Effector memory CD4-positive, alpha-beta T cell (primary cell): ENCODE measurements around the gene GFOD1.

Experiments
- DNase-seq, 3 donors: peaks; one replicate each; pipeline ENCODE4 v3.0.0-alpha.2; 2020
- H3K27ac ChIP-seq: 2 replicates; pipeline ENCODE4 v1.7.0; 2013; ENCODE audit warnings: mild to moderate bottlenecking, low read length, moderate library complexity; ENCODE audit not compliant: insufficient read depth, poor library complexity, severe bottlenecking
- H3K27me3 ChIP-seq: replicated peaks from 2 replicates; pipeline ENCODE4 v1.7.0; 2013; ENCODE audit warnings: mild to moderate bottlenecking, low read length; ENCODE audit not compliant: insufficient read depth, control insufficient read depth, poor library complexity, severe bottlenecking
- H3K36me3 ChIP-seq: 2 replicates; pipeline ENCODE4 v1.7.0; 2013; ENCODE audit warnings: mild to moderate bottlenecking, low read length, moderate library complexity; ENCODE audit not compliant: control insufficient read depth, insufficient read depth
- H3K4me1 ChIP-seq: 2 replicates; pipeline ENCODE4 v1.7.0; 2013; ENCODE audit warnings: low read length, mild to moderate bottlenecking; ENCODE audit not compliant: control insufficient read depth, insufficient read depth, poor library complexity, severe bottlenecking
- H3K4me3 ChIP-seq: 2 replicates; pipeline ENCODE4 v1.7.0; 2013; ENCODE audit warnings: low read length, low read depth, mild to moderate bottlenecking; ENCODE audit not compliant: insufficient read depth, poor library complexity, severe bottlenecking
- H3K9me3 ChIP-seq: 2 replicates; pipeline ENCODE4 v1.7.0; 2013; ENCODE audit warnings: mild to moderate bottlenecking, low read length, moderate library complexity; ENCODE audit not compliant: control insufficient read depth
- total RNA-seq, 3 donors: gene quantifications; one replicate each; lab custom pipeline; 2026; lab: John Stamatoyannopoulos, UW

GFOD1 gene, protein sequence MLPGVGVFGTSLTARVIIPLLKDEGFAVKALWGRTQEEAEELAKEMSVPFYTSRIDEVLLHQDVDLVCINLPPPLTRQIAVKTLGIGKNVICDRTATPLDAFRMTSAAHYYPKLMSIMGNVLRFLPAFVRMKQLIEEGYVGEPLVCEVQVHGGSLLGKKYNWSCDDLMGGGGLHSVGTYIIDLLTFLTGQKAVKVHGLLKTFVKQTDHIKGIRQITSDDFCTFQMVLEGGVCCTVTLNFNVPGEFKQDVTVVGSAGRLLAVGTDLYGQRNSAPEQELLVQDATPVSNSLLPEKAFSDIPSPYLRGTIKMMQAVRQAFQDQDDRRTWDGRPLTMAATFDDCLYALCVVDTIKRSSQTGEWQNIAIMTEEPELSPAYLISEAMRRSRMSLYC
- total RNA-seq = 2.8 to 14.1 (median 5.4) reads per million in 3 donors

DNA sequence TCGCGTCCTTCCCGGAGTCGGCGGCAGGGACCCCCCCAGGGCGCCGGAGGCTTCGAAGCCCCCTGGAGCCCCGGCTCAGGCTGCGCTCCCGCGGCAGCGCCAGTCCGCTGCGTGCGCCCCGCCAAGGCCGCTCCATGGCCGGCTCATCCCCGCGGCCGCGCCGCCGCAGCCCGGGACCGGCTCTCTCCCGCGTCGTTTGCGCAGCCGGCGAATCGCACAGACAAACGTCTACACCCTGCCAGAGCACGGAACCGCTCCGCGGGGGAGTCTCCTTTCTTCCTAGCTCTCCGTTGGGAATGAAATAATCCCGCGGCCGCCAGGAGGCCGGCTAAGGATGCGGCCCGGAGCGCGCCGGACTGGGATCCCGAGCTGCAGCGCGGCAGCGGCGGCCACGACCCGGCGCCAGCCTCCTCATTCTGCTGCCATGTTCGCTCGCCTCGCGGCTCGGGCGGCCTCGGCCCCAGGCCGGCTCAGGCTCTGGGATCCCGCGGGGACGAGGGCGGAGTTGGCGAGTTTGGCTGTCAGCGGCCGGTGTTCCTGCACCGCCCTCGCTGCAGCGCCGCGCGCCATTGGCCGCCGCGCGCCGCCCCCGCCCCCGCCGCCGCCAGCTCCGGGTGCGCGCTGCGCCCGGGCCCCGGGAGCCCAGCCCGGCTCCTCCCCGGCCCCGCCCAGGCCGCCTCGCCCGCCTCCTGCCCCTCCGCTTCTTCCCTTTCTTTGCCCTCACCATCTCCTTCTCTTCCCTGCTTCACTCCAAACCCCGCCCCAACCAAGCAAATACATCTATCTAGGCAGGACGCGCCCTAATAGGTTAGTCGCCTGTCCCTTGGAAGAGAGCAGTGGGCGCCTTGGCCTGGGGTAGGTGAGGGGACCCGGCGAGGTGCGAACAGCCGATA is at the start of gene GFOD1:
TSS of gene GFOD1 (minus strand) at position 479 of the 893 bp plus-strand sequence. CDS start 710 bp downstream, outside the sequence.
- Histone ChIP-seq H3K27me3 (no peaks in the 10 kb centered on the region), H3K36me3 (no peaks in the 10 kb centered on the region), H3K27ac (peak within 1 kb of the TSS; percentile 32), H3K9me3 (no peaks in the 10 kb centered on the region), H3K4me3 (peak within 1 kb of the TSS; percentile 85), H3K4me1 (peaks cover 8% of the 10 kb centered on the region)
- DNase-seq = peak; percentile 42 to 51 (median 49)

DNA sequence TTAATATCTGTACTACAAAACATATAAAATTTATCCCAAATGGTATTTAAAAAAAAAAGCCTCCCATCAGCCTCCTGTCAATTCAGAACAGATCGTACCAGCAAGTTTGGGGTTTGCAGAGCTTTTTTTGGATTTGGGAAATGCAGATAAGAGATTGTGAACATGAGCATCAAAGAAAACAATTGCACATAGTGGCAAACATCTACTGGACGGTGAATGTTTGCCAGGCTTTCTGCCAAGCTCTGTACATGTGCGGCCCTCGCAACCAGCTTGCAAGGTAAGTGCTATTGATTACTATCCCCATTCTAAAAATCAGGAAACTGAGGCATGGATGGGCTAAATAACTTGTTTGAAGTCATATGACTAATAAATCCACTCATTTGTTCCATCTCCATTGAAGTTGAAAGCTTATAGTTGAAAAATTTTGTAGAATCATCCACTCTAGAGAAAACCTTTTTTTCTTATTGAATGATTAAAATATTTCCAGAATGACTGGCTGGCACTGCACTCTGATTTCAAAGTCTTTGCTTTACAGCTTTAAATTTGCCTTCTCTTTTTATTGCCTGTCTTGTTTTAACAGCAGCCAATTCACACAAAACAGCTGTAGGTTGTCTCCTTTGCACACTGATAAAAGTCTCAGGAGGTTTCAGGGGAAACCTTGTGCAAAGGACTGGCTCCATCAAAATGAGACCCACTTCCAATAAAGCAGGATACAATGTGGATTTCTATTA is 49.6 kb upstream of the GFOD1 start:
- Histone ChIP-seq H3K27ac (no peak overlapping the region), H3K27me3 (no peaks in the 10 kb centered on the region), H3K4me3 (no peak overlapping the region), H3K4me1 (no peaks in the 10 kb centered on the region), H3K9me3 (no peaks in the 10 kb centered on the region), H3K36me3 (no peaks in the 10 kb centered on the region)
- no peak for DNase-seq

GRCh38 chr6:13535306-13535705 is 47.9 kb upstream of the GFOD1 start:
- Histone ChIP-seq H3K27me3 (no peaks in the 10 kb centered on the region), H3K36me3 (no peaks in the 10 kb centered on the region), H3K27ac (no peak overlapping the region), H3K4me3 (no peak overlapping the region), H3K4me1 (no peaks in the 10 kb centered on the region), H3K9me3 (no peaks in the 10 kb centered on the region)
- no peak for DNase-seq

DNA sequence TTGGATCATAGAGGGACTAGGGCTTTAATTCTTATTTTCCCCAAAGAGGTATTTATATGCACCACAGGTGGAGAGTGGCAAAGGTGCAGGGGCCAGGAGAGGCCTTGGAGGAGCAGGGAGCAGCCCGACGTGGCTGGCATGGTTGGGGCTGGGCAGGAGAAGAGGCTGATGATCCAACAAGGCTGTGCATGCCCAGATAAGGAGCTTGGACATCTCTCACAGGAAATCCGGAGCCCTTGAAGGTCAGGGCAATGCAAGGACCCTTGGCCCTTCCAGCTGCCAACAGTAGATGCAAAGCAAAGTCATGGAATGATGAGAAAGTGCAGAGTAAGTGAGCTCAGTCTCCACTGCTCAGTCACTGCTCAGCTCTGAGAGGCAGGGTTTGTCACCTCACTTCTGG is 47.1 kb upstream of the GFOD1 start:
- Histone ChIP-seq H3K27ac (no peak overlapping the region), H3K36me3 (no peaks in the 10 kb centered on the region), H3K4me3 (no peak overlapping the region), H3K9me3 (no peaks in the 10 kb centered on the region), H3K27me3 (no peaks in the 10 kb centered on the region), H3K4me1 (no peaks in the 10 kb centered on the region)
- no peak for DNase-seq

- Histone ChIP-seq H3K4me3 (no peak overlapping the region), H3K27ac (no peak overlapping the region), H3K36me3 (no peaks in the 10 kb centered on the region), H3K4me1 (no peaks in the 10 kb centered on the region), H3K9me3 (no peaks in the 10 kb centered on the region), H3K27me3 (no peaks in the 10 kb centered on the region)
- no peak for DNase-seq
These were observed 44.6 kb upstream of the GFOD1 start for GRCh38 chr6:13531956-13532355.

DNA sequence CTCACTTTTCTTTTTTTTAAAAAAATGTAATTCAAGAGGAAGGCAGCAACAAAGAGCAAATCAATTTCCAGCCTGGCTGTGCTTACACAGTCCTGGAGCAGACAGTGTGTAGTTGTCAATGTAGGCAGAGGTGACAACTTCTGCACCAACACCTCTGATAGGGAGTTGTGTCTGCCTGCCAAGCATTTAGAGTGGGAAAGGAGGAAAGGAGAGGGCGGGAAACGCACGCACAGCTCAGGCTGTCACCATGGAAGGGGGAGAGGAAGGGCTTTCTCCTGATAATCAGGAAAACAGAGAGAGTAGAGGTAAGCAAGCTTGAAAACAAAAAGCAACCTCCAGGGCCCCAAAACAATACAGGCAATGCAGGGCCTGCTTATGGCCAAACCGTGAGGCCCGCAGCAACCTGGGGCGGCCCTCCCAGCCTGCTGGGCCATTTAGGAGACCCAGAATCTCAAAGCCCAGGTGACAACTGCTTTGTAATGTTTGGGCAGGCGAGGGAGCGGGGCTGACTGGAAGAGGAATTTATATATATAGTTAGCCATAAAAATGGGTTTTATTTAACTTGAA is 41.5 kb upstream of the GFOD1 start:
- no peaks in the 10 kb centered on the region for H3K36me3 ChIP-seq
- H3K4me3 ChIP-seq = no peak overlapping the region
- H3K27me3 ChIP-seq = no peaks in the 10 kb centered on the region
- no peaks in the 10 kb centered on the region for H3K9me3 ChIP-seq
- no peak for DNase-seq
- H3K4me1 ChIP-seq = no peaks in the 10 kb centered on the region
- H3K27ac ChIP-seq = no peak overlapping the region

DNA sequence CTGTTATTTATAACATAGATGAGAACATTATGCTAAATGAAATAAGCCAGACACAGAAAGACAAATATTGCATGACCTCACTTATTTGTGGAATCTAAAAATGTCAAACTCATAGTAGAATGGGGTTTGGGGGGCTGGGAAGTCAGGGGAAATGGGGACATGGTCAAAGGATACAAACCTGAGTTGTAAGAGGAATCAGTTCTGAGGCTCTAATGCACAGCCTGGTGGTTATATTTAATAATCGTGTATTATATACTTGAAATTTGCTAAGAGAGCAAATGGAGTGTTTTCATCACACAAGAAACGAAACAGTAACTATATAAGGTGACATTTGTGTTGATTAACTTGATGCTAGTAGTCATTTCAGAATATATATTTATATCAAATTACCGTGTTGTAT is 40.8 kb upstream of the GFOD1 start:
- Histone ChIP-seq H3K4me1 (no peaks in the 10 kb centered on the region), H3K4me3 (no peak overlapping the region), H3K27me3 (no peaks in the 10 kb centered on the region), H3K9me3 (no peaks in the 10 kb centered on the region), H3K36me3 (no peaks in the 10 kb centered on the region), H3K27ac (no peak overlapping the region)
- no peak for DNase-seq

- Histone ChIP-seq H3K4me1 (no peaks in the 10 kb centered on the region), H3K36me3 (no peaks in the 10 kb centered on the region), H3K4me3 (no peak overlapping the region), H3K9me3 (no peaks in the 10 kb centered on the region), H3K27ac (no peak overlapping the region), H3K27me3 (no peaks in the 10 kb centered on the region)
- no peak for DNase-seq
These were observed 40.3 kb upstream of the GFOD1 start for GRCh38 chr6:13527671-13528056.

GRCh38 chr6:13526727-13527670 is 39.6 kb upstream of the GFOD1 start:
- H3K27ac ChIP-seq = no peak overlapping the region
- H3K36me3 ChIP-seq = no peaks in the 10 kb centered on the region
- H3K9me3 ChIP-seq = no peaks in the 10 kb centered on the region
- H3K4me3 ChIP-seq = no peak overlapping the region
- no peak for DNase-seq
- no peaks in the 10 kb centered on the region for H3K27me3 ChIP-seq
- no peaks in the 10 kb centered on the region for H3K4me1 ChIP-seq
